H9 (cell line): ENCODE measurements around the gene SCAND1. TPM values are rescaled to one million over a fixed set of nuclear protein-coding genes. Genes with fewer than 3 reads are reported as not detected.

ENCODE experiments used
- DNase-seq: peaks from one replicate; pipeline ENCODE4 v3.0.0-alpha.2; 2017
- H2AFZ ChIP-seq: one replicate; pipeline ENCODE4 v1.6.1; 2013; ENCODE audit warnings: mild to moderate bottlenecking, low read length, control low read depth, moderate library complexity
- H2AK5ac ChIP-seq: 2 replicates; pipeline ENCODE4 v1.6.1; 2013; ENCODE audit warnings: low read length, control low read depth, mixed read lengths; ENCODE audit not compliant: insufficient read length
- H2BK120ac ChIP-seq: one replicate; pipeline ENCODE4 v1.6.1; 2013; ENCODE audit warnings: low read depth, mild to moderate bottlenecking, low read length, control low read depth, inconsistent platforms; ENCODE audit not compliant: poor library complexity, severe bottlenecking
- H2BK12ac ChIP-seq: 2 replicates; pipeline ENCODE4 v1.6.1; 2013; ENCODE audit warnings: low read length, control low read depth, mixed read lengths, low read depth; ENCODE audit not compliant: insufficient read length
- H2BK15ac ChIP-seq: 2 replicates; pipeline ENCODE4 v1.6.1; 2013; ENCODE audit warnings: low read depth, low read length, control low read depth
- H2BK20ac ChIP-seq: one replicate; pipeline ENCODE4 v1.6.1; 2013; ENCODE audit warnings: low read depth, mild to moderate bottlenecking, low read length, control low read depth, inconsistent platforms; ENCODE audit not compliant: poor library complexity, severe bottlenecking
- H2BK5ac ChIP-seq: 2 replicates; pipeline ENCODE4 v1.6.1; 2013; ENCODE audit warnings: low read length, control low read depth, mixed read lengths; ENCODE audit not compliant: insufficient read length
- H3K14ac ChIP-seq: 2 replicates; pipeline ENCODE4 v1.6.1; 2013; ENCODE audit warnings: low read length, control low read depth; ENCODE audit not compliant: insufficient read depth
- H3K18ac ChIP-seq: 2 replicates; pipeline ENCODE4 v1.6.1; 2013; ENCODE audit warnings: low read depth, mild to moderate bottlenecking, mixed read lengths, low read length, control low read depth; ENCODE audit not compliant: insufficient read length
- H3K23ac ChIP-seq: 2 replicates; pipeline ENCODE4 v1.6.1; 2013; ENCODE audit warnings: low read length, control low read depth, mixed read lengths, low read depth; ENCODE audit not compliant: insufficient read length
- H3K23me2 ChIP-seq: 2 replicates; pipeline ENCODE4 v1.6.1; 2013; ENCODE audit warnings: low read depth, mild to moderate bottlenecking, mixed read lengths, low read length, control low read depth; ENCODE audit not compliant: insufficient read length, poor library complexity, severe bottlenecking
- H3K27ac ChIP-seq: 2 replicates; pipeline ENCODE4 v1.5.1; 2013; ENCODE audit warnings: low read length, control low read depth, mixed read lengths, low read depth; ENCODE audit not compliant: insufficient read length
- H3K27me3 ChIP-seq: 2 replicates; pipeline ENCODE4 v1.6.1; 2013; ENCODE audit warnings: low read length, control low read depth, inconsistent platforms; ENCODE audit not compliant: insufficient read depth
- H3K4ac ChIP-seq: 2 replicates; pipeline ENCODE4 v1.6.1; 2013; ENCODE audit warnings: low read depth, mild to moderate bottlenecking, control low read depth, inconsistent platforms, low read length, moderate library complexity
- H3K4me1 ChIP-seq: 2 replicates; pipeline ENCODE4 v1.6.1; 2013; ENCODE audit warnings: low read length, control low read depth, inconsistent platforms; ENCODE audit not compliant: insufficient read depth
- H3K4me2 ChIP-seq: 2 replicates; pipeline ENCODE4 v1.6.1; 2013; ENCODE audit warnings: low read length, control low read depth, mixed read lengths; ENCODE audit not compliant: insufficient read length, insufficient read depth
- H3K56ac ChIP-seq: 2 replicates; pipeline ENCODE4 v1.6.1; 2013; ENCODE audit warnings: low read depth, mild to moderate bottlenecking, mixed read lengths, low read length, control low read depth; ENCODE audit not compliant: insufficient read length
- H3K79me1 ChIP-seq: 2 replicates; pipeline ENCODE4 v1.6.1; 2013; ENCODE audit warnings: low read depth, mild to moderate bottlenecking, moderate library complexity, low read length, control low read depth, inconsistent platforms; ENCODE audit not compliant: insufficient read depth, poor library complexity, severe bottlenecking
- H3K79me2 ChIP-seq: 2 replicates; pipeline ENCODE4 v1.6.1; 2013; ENCODE audit warnings: low read length, control low read depth, inconsistent platforms; ENCODE audit not compliant: insufficient read depth
- H3K9ac ChIP-seq: 2 replicates; pipeline ENCODE4 v1.6.1; 2013; ENCODE audit warnings: low read length, control low read depth, mixed read lengths; ENCODE audit not compliant: insufficient read length; ENCODE audit errors: extremely low read depth
- H3K9me3 ChIP-seq: one replicate; pipeline ENCODE4 v1.6.1; 2013; ENCODE audit warnings: low read depth, low read length, inconsistent platforms; ENCODE audit not compliant: control insufficient read depth
- H3T11ph ChIP-seq: one replicate; pipeline ENCODE4 v1.6.1; 2013; ENCODE audit warnings: mild to moderate bottlenecking, low read length, control low read depth, inconsistent platforms
- H4K20me1 ChIP-seq: one replicate; pipeline ENCODE4 v1.6.1; 2013; ENCODE audit not compliant: control insufficient read depth, insufficient read length, insufficient read depth
- H4K5ac ChIP-seq: 2 replicates; pipeline ENCODE4 v1.6.1; 2013; ENCODE audit warnings: low read depth, mild to moderate bottlenecking, mixed read lengths, low read length, control low read depth; ENCODE audit not compliant: insufficient read length
- H4K8ac ChIP-seq: replicated peaks from 2 replicates; pipeline ENCODE4 v1.6.1; 2013; ENCODE audit warnings: low read length, control low read depth, mixed read lengths, low read depth; ENCODE audit not compliant: insufficient read length
- H4K91ac ChIP-seq: 2 replicates; pipeline ENCODE4 v1.6.1; 2013; ENCODE audit warnings: low read depth, mild to moderate bottlenecking, moderate library complexity, mixed read lengths, low read length, control low read depth; ENCODE audit not compliant: insufficient read length
- H3K27ac Mint-ChIP-seq, 3 experiments: 2 replicates in 2 of 3; 3 replicates in 1 of 3; pipeline ENCODE4 v1.8.0; 2020 to 2021; ENCODE audit warnings: mixed read lengths in 3 of 3, mild to moderate bottlenecking in 1 of 3, moderate library complexity in 1 of 3
- H3K27me3 Mint-ChIP-seq: 2 replicates; pipeline ENCODE4 v1.8.0; 2021; ENCODE audit warnings: low read depth, mild to moderate bottlenecking, moderate library complexity, mixed read lengths
- H3K36me3 Mint-ChIP-seq, 3 experiments: 2 replicates in 2 of 3; 3 replicates in 1 of 3; pipeline ENCODE4 v1.8.0; 2020 to 2021; ENCODE audit warnings: low read depth in 3 of 3, mixed read lengths in 3 of 3; ENCODE audit not compliant: insufficient read depth in 1 of 3
- H3K4me1 Mint-ChIP-seq, 2 experiments: 2 replicates each; pipeline ENCODE4 v1.8.0; 2020; ENCODE audit warnings: mixed read lengths in 2 of 2
- H3K4me3 Mint-ChIP-seq, 2 experiments: 2 replicates in 1 of 2; 3 replicates in 1 of 2; pipeline ENCODE4 v1.8.0; 2020 to 2021; ENCODE audit warnings: mild to moderate bottlenecking in 2 of 2, mixed read lengths in 2 of 2, moderate library complexity in 1 of 2
- H3K9me3 Mint-ChIP-seq, 2 experiments: 2 replicates in 1 of 2; 3 replicates in 1 of 2; pipeline ENCODE4 v1.8.0; 2020; ENCODE audit warnings: mild to moderate bottlenecking in 2 of 2, mixed read lengths in 2 of 2, moderate library complexity in 1 of 2
- CTCF ChIP-seq: fragments of 200-600 bp; sonication (generic); conservative IDR thresholded peaks from 3 replicates; pipeline ENCODE4 v1.8.0; 2021; ENCODE audit warnings: antibody characterized with exemption, mild to moderate bottlenecking
- WGBS: extraction: QIAGEN DNeasy Blood & Tissue Kit; methylation state at CpG from one replicate; pipeline ENCODE4 v1.1.7; 2013; ENCODE audit warnings: missing lambda C conversion rate, low lambda C conversion rate, mixed read lengths; ENCODE audit not compliant: insufficient read length; ENCODE audit errors: extremely low coverage; 5-methylcytosine and 5-hydroxymethylcytosine counted together
- total RNA-seq: library from RNA; stranded (reverse); gene quantifications from 2 replicates; pipeline ENCODE4 v1.2.1, GENCODE V29; 2021

SCAND1 gene
- total RNA-seq, 1 experiment from 2014 or later, result 59.1 TPM

- Histone ChIP-seq H4K91ac (no peak overlapping the region), H3K4me2 (no peak overlapping the region), H2AK5ac (no peak overlapping the region), H3K79me1 (no peaks in the 10 kb centered on the region), H2BK12ac (no peak overlapping the region), H3K23ac (no peak overlapping the region), H2AFZ (no peak overlapping the region), H3K4ac (no peak overlapping the region), H3K27me3 (no peaks in the 10 kb centered on the region), H2BK5ac (no peak overlapping the region), H3K23me2 (no peaks in the 10 kb centered on the region), H3T11ph (no peak overlapping the region), H3K79me2 (no peaks in the 10 kb centered on the region), H3K9me3 (no peaks in the 10 kb centered on the region), H3K18ac (no peak overlapping the region), H3K4me1 (peaks cover 11% of the 10 kb centered on the region), H3K27ac (no peak overlapping the region), H3K9ac (no peak overlapping the region), H3K14ac (no peak overlapping the region), H2BK20ac (no peak overlapping the region), H4K5ac (no peak overlapping the region), H2BK15ac (no peak overlapping the region), H4K8ac (no peak overlapping the region), H2BK120ac (no peak overlapping the region), H4K20me1 (no peaks in the 10 kb centered on the region), H3K56ac (no peak overlapping the region)
- no peak overlapping the region for H3K4me3 Mint-ChIP-seq
- H3K36me3 Mint-ChIP-seq, result peaks cover 16 to 43% (median 42%) of the 10 kb centered on the region in 3 experiments; a peak in 6 of 7 replicates
- no peaks in the 10 kb centered on the region for H3K27me3 Mint-ChIP-seq
- peaks cover 20 to 30% of the 10 kb centered on the region in 2 experiments for H3K4me1 Mint-ChIP-seq
- H3K9me3 Mint-ChIP-seq, result no peaks in the 10 kb centered on the region
- H3K27ac Mint-ChIP-seq, result no peak overlapping the region
- no peak for DNase-seq
- WGBS, result no CpG with 5 or more reads among the region's 3 CpGs
- TF ChIP-seq CTCF, result no peak
Observed at GRCh38 chr20:35903843-35904242, 50.5 kb downstream of the SCAND1 start.

Other genes starting within 250 kb of the SCAND1 start
- gene RBM39, start 212.2 kb downstream of the SCAND1 start, total RNA-seq, result 335 and 347 TPM in 2 replicates
- 50.3 and 55.3 TPM in 2 replicates for gene PHF20, start 182.5 kb downstream of the SCAND1 start, total RNA-seq
- 2.3 and 3.1 TPM in 2 replicates for gene CNBD2, start 14.1 kb upstream of the SCAND1 start, total RNA-seq
- gene EPB41L1, start 200.2 kb upstream of the SCAND1 start, total RNA-seq, result 29.9 and 31.1 TPM in 2 replicates